A673 (cell line): ENCODE measurements around the gene RPL6. TPM values are rescaled to one million over a fixed set of nuclear protein-coding genes. Genes with fewer than 3 reads are reported as not detected.

Experiments
- BruUV-seq: library from RNA; stranded (reverse); fragments of 400-500 nt; replicated peaks from 2 replicates; lab custom pipeline; 2021; lab: Mats Ljungman, UMichigan
- CTCF ChIA-PET: fragments of 300-600 bp; sonication (Branson Sonifier 250); formaldehyde crosslinking; loops from one replicate; lab custom pipeline; 2022; ENCODE audit warnings: antibody characterized with exemption; lab: Charles Lee
- POLR2A ChIA-PET: fragments of 300-600 bp; sonication (Branson Sonifier 250); formaldehyde crosslinking; loops from one replicate; lab custom pipeline; 2022; ENCODE audit warnings: antibody characterized with exemption; ENCODE audit not compliant: low non-redundant PET; lab: Charles Lee
- DNase-seq: peaks from one replicate; pipeline ENCODE4 v3.0.0-alpha.2; 2015; ENCODE audit warnings: low spot score
- H3K27ac ChIP-seq: fragments of 200-600 bp; sonication (generic); 2 replicates; pipeline ENCODE4 v1.5.1; 2016; ENCODE audit warnings: mixed run types, low read depth, mild to moderate bottlenecking, mixed read lengths, antibody characterized with exemption, low read length; ENCODE audit not compliant: poor library complexity, severe bottlenecking
- H3K27me3 ChIP-seq: fragments of 200-600 bp; sonication (generic); replicated peaks from 2 replicates; pipeline ENCODE4 v1.6.1; 2017; ENCODE audit warnings: mixed run types, low read depth, mild to moderate bottlenecking, mixed read lengths, antibody characterized with exemption, low read length; ENCODE audit not compliant: insufficient read depth, poor library complexity
- H3K36me3 ChIP-seq: fragments of 200-600 bp; sonication (generic); 2 replicates; pipeline ENCODE4 v1.6.1; 2016; ENCODE audit warnings: mixed run types, mild to moderate bottlenecking, mixed read lengths, antibody characterized with exemption, low read length; ENCODE audit not compliant: insufficient read depth, poor library complexity, severe bottlenecking
- H3K4me1 ChIP-seq: fragments of 200-600 bp; sonication (generic); 2 replicates; pipeline ENCODE4 v1.6.1; 2017; ENCODE audit warnings: mixed run types, mild to moderate bottlenecking, mixed read lengths, antibody characterized with exemption, low read length; ENCODE audit not compliant: insufficient read depth, poor library complexity, severe bottlenecking
- H3K4me3 ChIP-seq: fragments of 200-600 bp; sonication (generic); 2 replicates; pipeline ENCODE4 v1.5.1; 2016; ENCODE audit warnings: low read depth, mixed run types, mild to moderate bottlenecking, mixed read lengths, low read length; ENCODE audit not compliant: poor library complexity, severe bottlenecking
- H3K9me3 ChIP-seq: fragments of 200-600 bp; sonication (generic); 2 replicates; pipeline ENCODE4 v1.6.1; 2016; ENCODE audit warnings: mixed run types, low read depth, mild to moderate bottlenecking, mixed read lengths, antibody characterized with exemption, low read length; ENCODE audit not compliant: poor library complexity, severe bottlenecking
- EZH2 ChIP-seq: fragments of 200-600 bp; sonication (generic); IDR thresholded peaks from 2 replicates; pipeline ENCODE4 v1.6.1; 2017; ENCODE audit warnings: borderline replicate concordance, low read depth, mild to moderate bottlenecking, mixed read lengths, antibody characterized with exemption, low read length; ENCODE audit not compliant: poor library complexity, severe bottlenecking
- intact Hi-C: fragments of 100-400 bp; cut with micrococcal nuclease; formaldehyde crosslinking; loops from one replicate; pipeline ENCODE4 v1.10.0; 2022; ENCODE audit not compliant: unreplicated experiment
- total RNA-seq: library from RNA; stranded (reverse); gene quantifications from 2 replicates; pipeline ENCODE4 v1.2.3, GENCODE V29; 2021
- TF ChIP-seq, protein P1 (sequence below): fragments of 300-800, 200-600 bp; sonication (generic); conservative IDR thresholded peaks from 2 replicates; pipeline ENCODE4 v1.5.1; 2017; ENCODE audit warnings: low read depth, mild to moderate bottlenecking, antibody characterized with exemption, low read length, moderate library complexity, mixed read lengths

The RPL6 gene
- total RNA-seq, 1 experiment from 2014 or later: 1,605 TPM

DNA sequence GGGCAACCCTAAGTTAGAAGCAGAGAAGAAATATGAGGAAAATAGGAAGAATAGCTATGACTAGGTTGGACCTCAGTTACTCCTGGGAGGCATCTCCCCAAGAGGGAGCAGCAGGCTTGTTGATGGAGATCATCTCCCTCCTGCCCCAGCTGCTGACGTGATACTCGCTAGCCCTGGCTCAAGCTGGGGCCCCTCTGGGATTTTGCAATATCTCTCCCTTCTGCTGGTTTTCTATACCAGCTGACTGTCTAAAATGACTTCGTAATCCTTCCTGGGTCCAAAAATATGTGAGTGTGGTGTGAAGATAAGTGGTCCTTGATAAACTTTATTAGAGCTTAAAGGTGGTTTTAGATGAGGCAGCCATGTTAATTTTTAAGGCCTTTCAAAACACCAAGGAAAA, 22.7 kb downstream of the RPL6 start:
- no peaks in the 10 kb centered on the region for H3K27me3 ChIP-seq
- BruUV-seq: no TSS peak
- peak; percentile 36 for DNase-seq
- H3K4me1 ChIP-seq: peaks cover 15% of the 10 kb centered on the region
- H3K4me3 ChIP-seq: no peak overlapping the region
- H3K36me3 ChIP-seq: no peaks in the 10 kb centered on the region
- H3K9me3 ChIP-seq: no peaks in the 10 kb centered on the region
- ChIA-PET POLR2A (interaction anchor here (0.6 kb wide), 1 partner anchor 278 kb away, joined by 10 read pairs; no protein-coding TSS in a partner anchor), CTCF (interaction anchor here (0.7 to 1.9 kb wide), 5 partner anchors 16 to 442 kb away, joined by 3 to 33 read pairs (median 5); no protein-coding TSS in a partner anchor)
- H3K27ac ChIP-seq: peak overlapping the region; percentile 43
- intact Hi-C loops: loop anchor here (1.0 to 10.0 kb wide), 4 partner anchors 92 to 434 kb away; partner anchors contain the start of genes ERP29 and TMEM116
- no peak for TF ChIP-seq EZH2
- TF ChIP-seq, protein P1, sequence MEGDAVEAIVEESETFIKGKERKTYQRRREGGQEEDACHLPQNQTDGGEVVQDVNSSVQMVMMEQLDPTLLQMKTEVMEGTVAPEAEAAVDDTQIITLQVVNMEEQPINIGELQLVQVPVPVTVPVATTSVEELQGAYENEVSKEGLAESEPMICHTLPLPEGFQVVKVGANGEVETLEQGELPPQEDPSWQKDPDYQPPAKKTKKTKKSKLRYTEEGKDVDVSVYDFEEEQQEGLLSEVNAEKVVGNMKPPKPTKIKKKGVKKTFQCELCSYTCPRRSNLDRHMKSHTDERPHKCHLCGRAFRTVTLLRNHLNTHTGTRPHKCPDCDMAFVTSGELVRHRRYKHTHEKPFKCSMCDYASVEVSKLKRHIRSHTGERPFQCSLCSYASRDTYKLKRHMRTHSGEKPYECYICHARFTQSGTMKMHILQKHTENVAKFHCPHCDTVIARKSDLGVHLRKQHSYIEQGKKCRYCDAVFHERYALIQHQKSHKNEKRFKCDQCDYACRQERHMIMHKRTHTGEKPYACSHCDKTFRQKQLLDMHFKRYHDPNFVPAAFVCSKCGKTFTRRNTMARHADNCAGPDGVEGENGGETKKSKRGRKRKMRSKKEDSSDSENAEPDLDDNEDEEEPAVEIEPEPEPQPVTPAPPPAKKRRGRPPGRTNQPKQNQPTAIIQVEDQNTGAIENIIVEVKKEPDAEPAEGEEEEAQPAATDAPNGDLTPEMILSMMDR: no peak

DNA sequence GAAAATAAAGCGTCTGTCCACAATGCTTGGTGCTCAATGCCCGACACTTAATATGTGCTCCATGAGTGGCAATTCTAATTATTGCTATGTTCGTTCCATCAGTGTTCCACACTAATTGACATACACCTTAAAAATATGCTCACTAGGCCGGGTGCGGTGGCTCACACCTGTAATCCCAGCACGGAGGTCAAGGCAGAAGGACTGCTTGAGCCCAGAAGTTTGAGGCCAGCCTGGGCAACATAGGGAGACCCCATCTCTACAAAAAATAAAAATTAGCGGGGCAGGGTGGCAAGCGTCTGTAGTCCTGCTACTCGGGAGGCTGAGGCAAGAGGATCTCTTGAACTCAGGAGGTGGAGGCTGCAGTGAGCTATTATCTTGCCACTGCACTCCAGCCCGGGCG, 26.5 kb downstream of the RPL6 start:
- intact Hi-C loops: loop anchor here (5.0 to 10.0 kb wide), 3 partner anchors 88 to 368 kb away; partner anchors contain the start of genes ERP29, NAA25 and TMEM116
- ChIA-PET CTCF (no interaction called here), POLR2A (no interaction called here)
- Histone ChIP-seq H3K9me3 (no peaks in the 10 kb centered on the region), H3K27me3 (no peaks in the 10 kb centered on the region), H3K36me3 (no peaks in the 10 kb centered on the region), H3K27ac (peak overlapping the region; percentile 84), H3K4me3 (peak overlapping the region; percentile 98), H3K4me1 (peaks cover 15% of the 10 kb centered on the region)
- TF ChIP-seq EZH2: no peak
- TF ChIP-seq, protein P1: no peak
- no TSS peak for BruUV-seq
- DNase-seq: no peak

GRCh38 chr12:112381883-112382796, 27.3 kb downstream of the RPL6 start, which contains the start of gene HECTD4:
Gene HECTD4, minus strand, starts transcription at chr12:112382431. Its CDS starts 303 bp downstream, at chr12:112382128.
- H3K36me3 ChIP-seq: no peaks in the 10 kb centered on the region
- H3K4me1 ChIP-seq: peaks cover 13% of the 10 kb centered on the region
- peak within 1 kb of the TSS; percentile 84 for H3K27ac ChIP-seq
- TF ChIP-seq, protein P1: no peak
- no peak for TF ChIP-seq EZH2
- no peaks in the 10 kb centered on the region for H3K27me3 ChIP-seq
- H3K9me3 ChIP-seq: no peaks in the 10 kb centered on the region
- POLR2A ChIA-PET: no interaction called here
- DNase-seq: peak; percentile 94
- intact Hi-C loops: loop anchor here (5.0 to 10.0 kb wide), 3 partner anchors 87 to 367 kb away; partner anchors contain the start of genes ERP29, NAA25 and TMEM116
- no TSS peak for BruUV-seq
- peak within 1 kb of the TSS; percentile 98 for H3K4me3 ChIP-seq
- CTCF ChIA-PET: no interaction called here
